NT2/D1 (cell line): ENCODE data around the gene MEF2C.

ENCODE experiments used
- SUZ12 ChIP-seq: IDR thresholded peaks from 2 replicates; pipeline ENCODE4 v1.6.1; 2011; ENCODE audit not compliant: insufficient read length, insufficient read depth; ENCODE audit errors: extremely low read depth
- YY1 ChIP-seq: IDR thresholded peaks from 2 replicates; pipeline ENCODE4 v1.6.1; 2011; ENCODE audit not compliant: insufficient read length, insufficient read depth
- ZNF274 ChIP-seq: IDR thresholded peaks from 2 replicates; pipeline ENCODE4 v1.6.1; 2011; ENCODE audit warnings: mild to moderate bottlenecking, low read depth, low read length

DNA sequence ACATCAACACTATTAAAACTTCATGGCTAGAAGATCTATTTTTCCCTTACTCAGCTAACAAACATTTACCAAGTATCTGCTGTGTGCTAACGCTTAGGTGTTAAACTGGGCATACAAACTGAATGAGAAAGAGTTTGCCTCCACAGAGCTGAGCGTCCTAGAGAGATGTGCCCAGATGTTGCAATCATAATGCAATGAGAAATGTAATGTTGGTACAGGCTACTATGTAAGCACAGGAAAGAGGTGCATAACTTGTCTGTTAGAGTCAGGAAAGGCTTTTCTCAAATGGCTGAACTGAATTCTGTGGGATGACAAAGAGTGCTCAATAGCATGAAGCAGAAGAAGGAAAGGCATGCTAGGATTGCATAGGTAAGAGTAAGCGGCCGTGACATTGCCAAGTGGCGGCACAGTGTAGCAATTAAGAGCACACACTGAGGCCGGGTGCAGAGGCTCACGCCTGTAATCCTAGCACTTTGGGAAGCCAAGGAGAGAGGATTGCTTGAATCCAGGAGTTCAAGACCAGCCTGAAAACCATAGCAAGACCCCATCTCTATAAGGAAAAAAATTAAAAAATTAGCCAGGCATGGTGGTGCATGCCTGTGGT, 137.8 kb downstream of the MEF2C start:
- TF ChIP-seq SUZ12 (no peak), YY1 (no peak), ZNF274 (no peak)
